Ascending aorta (tissue), 2 donors: ENCODE results near the gene CSNK1G2. TPM values are rescaled to one million over a fixed set of nuclear protein-coding genes. Genes with fewer than 3 reads are reported as not detected.

Source experiments
- DNase-seq, 2 donors: peaks; one replicate each; pipeline ENCODE4 v3.0.0-alpha.2; 2019; ENCODE audit warnings: low spot score in 2 of 2
- H3K27ac ChIP-seq, 2 donors: fragments of 200-600 bp; sonication (generic); one replicate each; pipeline ENCODE4 v1.5.1; 2016 to 2017; ENCODE audit warnings: mild to moderate bottlenecking in 1 of 2
- H3K27me3 ChIP-seq: fragments of 200-600 bp; sonication (generic); one replicate; pipeline ENCODE4 v1.5.1; 2017
- H3K36me3 ChIP-seq, 2 donors: fragments of 200-600 bp; sonication (generic); one replicate each; pipeline ENCODE4 v1.5.1; 2016
- H3K4me1 ChIP-seq, 2 donors: fragments of 200-600 bp; sonication (generic); one replicate each; pipeline ENCODE4 v1.5.1; 2016 to 2017; ENCODE audit warnings: mild to moderate bottlenecking in 1 of 2
- H3K4me3 ChIP-seq, 2 donors: fragments of 200-600 bp; sonication (generic); one replicate each; pipeline ENCODE4 v1.5.1; 2016 to 2017; ENCODE audit warnings: mild to moderate bottlenecking in 1 of 2
- H3K9me3 ChIP-seq, 2 donors: fragments of 200-600 bp; sonication (generic); one replicate each; pipeline ENCODE4 v1.5.1; 2016
- CTCF ChIP-seq, 3 experiments: fragments of 200-600 bp in 2 of 3; fragments of 450-650 bp in 1 of 3; sonication (generic) in 2 of 3; IDR thresholded peaks; one replicate each; pipeline ENCODE4 v1.5.1; 2016 to 2019; ENCODE audit warnings: antibody characterized with exemption in 3 of 3, mild to moderate bottlenecking in 1 of 3, moderate library complexity in 1 of 3
- intact Hi-C: fragments of 100-400 bp; cut with DNase I; formaldehyde crosslinking; loops from one replicate; pipeline ENCODE4 v1.15.1; 2023
- total RNA-seq: library from RNA; depleted of rRNA; stranded (reverse); fragments of >200 nt; gene quantifications from one replicate; pipeline ENCODE4 v1.1.0, GENCODE V29; 2016

Gene CSNK1G2
- total RNA-seq, 1 donor from 2014 or later = 79.6 TPM

GRCh38 chr19:2011169-2011568, 70.2 kb downstream of the CSNK1G2 start:
- peaks cover 5% of the 10 kb centered on the region in 2 donors for H3K4me1 ChIP-seq
- intact Hi-C loops = loop anchor here (10.0 kb wide), 1 partner anchor 106 kb away; the partner anchor contains the start of genes ADAT3 and SCAMP4
- H3K9me3 ChIP-seq = no peaks in the 10 kb centered on the region
- DNase-seq = no peak
- no peaks in the 10 kb centered on the region for H3K27me3 ChIP-seq
- no peak for TF ChIP-seq CTCF (IDR thresholded peaks at IDR 0.05)
- no peak overlapping the region for H3K27ac ChIP-seq
- no peak overlapping the region for H3K4me3 ChIP-seq
- no peaks in the 10 kb centered on the region for H3K36me3 ChIP-seq

GRCh38 chr19:2012941-2013682, 72.1 kb downstream of the CSNK1G2 start:
- Histone ChIP-seq H3K27ac (no peak overlapping the region), H3K27me3 (no peaks in the 10 kb centered on the region), H3K36me3 (no peaks in the 10 kb centered on the region), H3K4me3 (no peak overlapping the region), H3K9me3 (no peaks in the 10 kb centered on the region), H3K4me1 (peaks cover 5 to 9% of the 10 kb centered on the region in 2 donors)
- intact Hi-C loops = loop anchor here (10.0 kb wide), 1 partner anchor 108 kb away; the partner anchor contains the start of genes ADAT3 and SCAMP4
- TF ChIP-seq CTCF (IDR thresholded peaks at IDR 0.05) = no peak
- DNase-seq = no peak

- no peak for TF ChIP-seq CTCF (IDR thresholded peaks at IDR 0.05)
- Histone ChIP-seq H3K27ac (no peak overlapping the region), H3K27me3 (no peaks in the 10 kb centered on the region), H3K36me3 (no peaks in the 10 kb centered on the region), H3K4me1 (peaks cover 5 to 9% of the 10 kb centered on the region in 2 donors), H3K4me3 (no peak overlapping the region), H3K9me3 (no peaks in the 10 kb centered on the region)
- DNase-seq = no peak
- intact Hi-C loops = loop anchor here (10.0 kb wide), 1 partner anchor 109 kb away; the partner anchor contains the start of genes ADAT3 and SCAMP4
Observed at GRCh38 chr19:2013683-2013961, 72.7 kb downstream of the CSNK1G2 start.

GRCh38 chr19:2014131-2014571, 73.2 kb downstream of the CSNK1G2 start:
- peak overlapping the region; percentile 63 to 66 for H3K27ac ChIP-seq
- no peak for DNase-seq
- H3K36me3 ChIP-seq = no peaks in the 10 kb centered on the region
- intact Hi-C loops = loop anchor here (10.0 kb wide), 1 partner anchor 109 kb away; the partner anchor contains the start of genes ADAT3 and SCAMP4
- H3K4me1 ChIP-seq = peaks cover 5 to 9% of the 10 kb centered on the region in 2 donors
- no peaks in the 10 kb centered on the region for H3K9me3 ChIP-seq
- H3K4me3 ChIP-seq = peak overlapping the region in 1 of 2 donors; percentile 92
- no peaks in the 10 kb centered on the region for H3K27me3 ChIP-seq
- no peak for TF ChIP-seq CTCF (IDR thresholded peaks at IDR 0.05)

- Histone ChIP-seq H3K36me3 (no peaks in the 10 kb centered on the region), H3K4me1 (peaks cover 5 to 13% of the 10 kb centered on the region in 2 donors), H3K4me3 (peak overlapping the region; percentile 70 to 92), H3K27me3 (no peaks in the 10 kb centered on the region), H3K9me3 (no peaks in the 10 kb centered on the region), H3K27ac (peak overlapping the region; percentile 63 to 66)
- intact Hi-C loops = loop anchor here (5.0 to 10.0 kb wide), 2 partner anchors 110 to 137 kb away; partner anchors contain the start of genes ADAT3, AP3D1 and SCAMP4
- no peak for DNase-seq
- no peak for TF ChIP-seq CTCF (IDR thresholded peaks at IDR 0.05)
Observed at GRCh38 chr19:2014731-2015607, 74.0 kb downstream of the CSNK1G2 start.
